ENCODE results near the gene COL1A2.

- no peak for TF ChIP-seq RAD21 (IDR thresholded peaks at IDR 0.05; ENCODE audit: low read depth)
- TF ChIP-seq YY1 (IDR thresholded peaks at IDR 0.05; ENCODE audit: low read depth), result no peak
- TF ChIP-seq REST (IDR thresholded peaks at IDR 0.05; ENCODE audit: low read depth), result no peak
- TF ChIP-seq NFIC (IDR thresholded peaks at IDR 0.05), result no peak
- TF ChIP-seq FOXM1 (IDR thresholded peaks at IDR 0.05; ENCODE audit: borderline replicate concordance, low read depth), result no peak
- no peak for TF ChIP-seq EP300 (IDR thresholded peaks at IDR 0.05; ENCODE audit: borderline replicate concordance)
- TF ChIP-seq EGR1 (IDR thresholded peaks at IDR 0.05), result no peak
- TF ChIP-seq MAX (IDR thresholded peaks at IDR 0.05), result no peak
- no peak for TF ChIP-seq TAF1 (IDR thresholded peaks at IDR 0.05; ENCODE audit: low read depth)
- TF ChIP-seq, protein P1, sequence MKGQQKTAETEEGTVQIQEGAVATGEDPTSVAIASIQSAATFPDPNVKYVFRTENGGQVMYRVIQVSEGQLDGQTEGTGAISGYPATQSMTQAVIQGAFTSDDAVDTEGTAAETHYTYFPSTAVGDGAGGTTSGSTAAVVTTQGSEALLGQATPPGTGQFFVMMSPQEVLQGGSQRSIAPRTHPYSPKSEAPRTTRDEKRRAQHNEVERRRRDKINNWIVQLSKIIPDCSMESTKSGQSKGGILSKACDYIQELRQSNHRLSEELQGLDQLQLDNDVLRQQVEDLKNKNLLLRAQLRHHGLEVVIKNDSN (IDR thresholded peaks at IDR 0.05), result no peak
- TF ChIP-seq CEBPB (IDR thresholded peaks at IDR 0.05), result no peak
These were observed 28.5 kb upstream of the COL1A2 start for GRCh38 chr7:94366163-94366562.
